Ureter (tissue), 1 donor: ENCODE data around the gene CXCL11. TPM values are rescaled to one million over a fixed set of nuclear protein-coding genes. Genes with fewer than 3 reads are reported as not detected.
"Not testable (repeated sequence)": the region's sequence is repeated elsewhere in the genome, so short reads cannot be mapped to it uniquely, and the experiment has no call there.

Source experiments
- DNase-seq: peaks from one replicate; pipeline ENCODE4 v3.0.0-alpha.2; 2020; ENCODE audit warnings: low spot score
- total RNA-seq: library from RNA; stranded (reverse); gene quantifications from one replicate; pipeline ENCODE4 v1.2.4, GENCODE V29; 2023
- donor health status: DM: yes; HTN: yes; CAD: no.

CXCL11 gene
- total RNA-seq, 1 donor from 2014 or later, result 0.31 TPM

- DNase-seq, result not testable (repeated sequence)
Measured at GRCh38 chr4:76042241-76042998, 6.5 kb upstream of the CXCL11 start.

GRCh38 chr4:76036855-76037254, 985 bp upstream of the CXCL11 start:
- no peak for DNase-seq

- no peak for DNase-seq
Measured at GRCh38 chr4:76035141-76035540, 729 bp downstream of the CXCL11 start.

- no peak for DNase-seq
Measured at GRCh38 chr4:76029300-76029699, 6.6 kb downstream of the CXCL11 start.

- DNase-seq, result no peak
Measured at GRCh38 chr4:76028350-76028765, 7.5 kb downstream of the CXCL11 start.

- DNase-seq, result no peak
Measured at GRCh38 chr4:76024065-76024464, 11.8 kb downstream of the CXCL11 start.

- no peak for DNase-seq
Measured at GRCh38 chr4:76023389-76023788, 12.5 kb downstream of the CXCL11 start, which contains the start of gene CXCL10. Gene CXCL10, minus strand, starts transcription at chr4:76023497. Its CDS starts 66 bp downstream, at chr4:76023431.

- DNase-seq, result no peak
Measured at GRCh38 chr4:76022677-76023076, 13.2 kb downstream of the CXCL11 start.

- DNase-seq, result no peak
Measured at GRCh38 chr4:76022031-76022430, 13.8 kb downstream of the CXCL11 start.

GRCh38 chr4:76017056-76017686, 18.7 kb downstream of the CXCL11 start:
- DNase-seq, result no peak

- no peak for DNase-seq
Measured at GRCh38 chr4:76016393-76016792, 19.5 kb downstream of the CXCL11 start.

- DNase-seq, result no peak
Measured at GRCh38 chr4:76013540-76013939, 22.3 kb downstream of the CXCL11 start.

GRCh38 chr4:76012388-76012801, 23.5 kb downstream of the CXCL11 start:
- no peak for DNase-seq

- peak; percentile 50 for DNase-seq
Measured at GRCh38 chr4:76011700-76012387, 24.0 kb downstream of the CXCL11 start.

- DNase-seq, result no peak
Measured at GRCh38 chr4:76011018-76011670, 24.7 kb downstream of the CXCL11 start.

- DNase-seq, result no peak
Measured at GRCh38 chr4:76010576-76010975, 25.3 kb downstream of the CXCL11 start.

- no peak for DNase-seq
Measured at GRCh38 chr4:76009311-76009710, 26.6 kb downstream of the CXCL11 start.

- DNase-seq, result no peak
Measured at GRCh38 chr4:76007089-76007862, 28.6 kb downstream of the CXCL11 start, which contains the start of gene CXCL9. Gene CXCL9, minus strand, starts transcription at chr4:76007509. Its CDS starts 60 bp downstream, at chr4:76007449.

GRCh38 chr4:76003620-76004019, 32.2 kb downstream of the CXCL11 start:
- DNase-seq, result no peak

GRCh38 chr4:76003035-76003434, 32.8 kb downstream of the CXCL11 start:
- DNase-seq, result no peak

- no peak for DNase-seq
Measured at GRCh38 chr4:76002176-76002575, 33.7 kb downstream of the CXCL11 start.
